GM23248 (cell line): Measurements from ENCODE around the gene AFM.

Experiments
- EZH2 ChIP-seq: fragments of 200-600 bp; sonication (generic); IDR thresholded peaks from 2 replicates; pipeline ENCODE4 v1.6.1; 2018; ENCODE audit warnings: antibody characterized with exemption, mild to moderate bottlenecking; ENCODE audit not compliant: insufficient read depth, poor library complexity, severe bottlenecking
- EZH2phosphoT487 ChIP-seq: fragments of 200-600 bp; sonication (generic); IDR thresholded peaks from 2 replicates; pipeline ENCODE4 v1.6.1; 2018; ENCODE audit warnings: antibody characterized with exemption, moderate library complexity, mild to moderate bottlenecking, low read depth; ENCODE audit not compliant: insufficient read depth

DNA sequence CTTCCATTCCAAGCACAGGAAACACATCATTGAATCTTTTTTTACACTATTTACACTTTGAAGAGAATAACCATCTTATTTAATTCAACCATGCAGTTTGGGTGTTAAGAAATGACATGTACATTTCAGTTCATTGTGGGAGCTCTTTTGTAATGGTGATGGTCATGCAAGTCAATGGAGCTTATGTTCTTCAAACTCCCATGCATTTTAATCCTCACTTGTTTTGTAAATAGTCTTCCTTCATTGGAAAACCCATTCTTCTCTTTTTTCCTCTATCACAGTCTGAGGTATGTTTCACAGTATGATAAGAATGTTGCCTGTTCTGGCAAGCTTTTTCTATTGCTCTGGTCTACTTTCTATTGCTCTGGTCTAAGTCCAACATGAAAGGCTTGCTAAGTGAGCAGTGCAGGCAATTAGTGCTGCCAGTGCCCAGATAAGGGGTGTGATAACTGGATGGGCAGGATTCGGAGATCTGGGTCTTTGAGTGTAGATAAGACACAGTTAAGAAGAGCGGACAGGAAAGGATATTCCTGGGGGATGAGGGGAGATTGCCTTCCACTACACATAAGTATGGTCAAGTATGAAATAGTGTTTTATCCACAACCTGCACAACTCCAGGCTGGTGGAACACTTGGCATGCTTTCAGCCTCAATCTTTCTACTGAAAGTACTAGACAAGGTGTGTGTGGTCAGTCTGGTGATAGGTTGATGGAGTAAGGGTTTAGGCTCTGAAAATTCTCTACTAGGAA is 28.4 kb upstream of the AFM start:
- no peak for TF ChIP-seq EZH2phosphoT487
- no peak for TF ChIP-seq EZH2
